ENCODE results near the gene GPNMB. TPM values are rescaled to one million over a fixed set of nuclear protein-coding genes. Genes with fewer than 3 reads are reported as not detected.

Gene GPNMB
- total and polyA plus RNA-seq, 4 donors, result 2.6 to 10.5 (median 4.9) TPM

DNA sequence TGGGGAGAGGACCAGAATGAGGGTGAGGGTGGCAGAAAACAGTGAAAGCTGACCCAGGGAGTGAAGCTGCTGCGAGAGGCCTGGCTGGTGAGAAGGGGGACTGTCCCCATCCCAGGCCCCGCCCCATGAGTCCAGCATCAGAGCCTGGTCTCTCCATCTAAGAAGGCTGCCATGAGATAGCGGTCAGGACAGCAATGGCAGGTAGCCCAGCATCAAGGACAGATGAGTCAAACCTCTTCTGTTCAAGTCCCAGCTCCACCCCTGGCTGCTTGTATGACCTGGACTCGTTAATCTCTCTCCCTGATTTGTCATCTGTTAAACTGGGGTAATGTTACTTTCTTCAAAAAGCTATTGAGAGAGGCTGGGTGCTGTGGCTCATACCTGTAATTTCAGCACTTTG is 22.2 kb downstream of the GPNMB start (continued):
- TF ChIP-seq, protein P1, sequence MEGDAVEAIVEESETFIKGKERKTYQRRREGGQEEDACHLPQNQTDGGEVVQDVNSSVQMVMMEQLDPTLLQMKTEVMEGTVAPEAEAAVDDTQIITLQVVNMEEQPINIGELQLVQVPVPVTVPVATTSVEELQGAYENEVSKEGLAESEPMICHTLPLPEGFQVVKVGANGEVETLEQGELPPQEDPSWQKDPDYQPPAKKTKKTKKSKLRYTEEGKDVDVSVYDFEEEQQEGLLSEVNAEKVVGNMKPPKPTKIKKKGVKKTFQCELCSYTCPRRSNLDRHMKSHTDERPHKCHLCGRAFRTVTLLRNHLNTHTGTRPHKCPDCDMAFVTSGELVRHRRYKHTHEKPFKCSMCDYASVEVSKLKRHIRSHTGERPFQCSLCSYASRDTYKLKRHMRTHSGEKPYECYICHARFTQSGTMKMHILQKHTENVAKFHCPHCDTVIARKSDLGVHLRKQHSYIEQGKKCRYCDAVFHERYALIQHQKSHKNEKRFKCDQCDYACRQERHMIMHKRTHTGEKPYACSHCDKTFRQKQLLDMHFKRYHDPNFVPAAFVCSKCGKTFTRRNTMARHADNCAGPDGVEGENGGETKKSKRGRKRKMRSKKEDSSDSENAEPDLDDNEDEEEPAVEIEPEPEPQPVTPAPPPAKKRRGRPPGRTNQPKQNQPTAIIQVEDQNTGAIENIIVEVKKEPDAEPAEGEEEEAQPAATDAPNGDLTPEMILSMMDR (IDR thresholded peaks at IDR 0.05; ENCODE audit: low read depth, low read length, missing input control), result no peak
- TF ChIP-seq HNF4G (IDR thresholded peaks at IDR 0.05), result no peak
- TF ChIP-seq TAF1 (conservative IDR thresholded peaks at IDR 0.05), result no peak

DNA sequence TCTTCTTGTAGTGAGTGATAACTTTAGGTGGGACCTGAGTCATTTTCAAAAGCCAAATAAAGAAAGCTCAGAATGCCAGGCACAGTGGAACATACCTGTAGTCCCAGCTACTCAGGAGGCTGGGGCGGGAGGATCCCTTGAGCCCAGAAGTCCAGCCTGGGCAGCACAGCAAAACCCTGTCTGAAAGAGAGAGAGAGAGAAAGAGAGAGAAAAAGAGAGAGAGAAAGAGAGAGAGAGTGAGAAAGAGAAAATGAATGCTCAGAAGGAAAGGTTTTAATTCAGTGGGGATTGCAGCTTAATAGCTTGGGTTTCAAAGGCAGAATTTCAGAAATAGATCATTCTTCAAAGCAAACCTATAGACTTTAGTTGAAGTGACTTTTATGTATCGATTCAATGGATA is 25.7 kb downstream of the GPNMB start:
- Histone ChIP-seq H3K9ac (ENCODE audit: low read depth in 1 of 2, low read length in 2 of 2) (no peak overlapping the region), H3K36me3 (ENCODE audit: control insufficient read depth in 4 of 4, insufficient read depth in 3 of 4, low read depth in 1 of 4, low read length in 3 of 4) (no peaks in the 10 kb centered on the region), H3K27ac (ENCODE audit: low read depth in 1 of 2, low read length in 2 of 2) (no peak overlapping the region), H3K27me3 (ENCODE audit: control insufficient read depth in 4 of 4, insufficient read depth in 4 of 4, low read length in 3 of 4) (no peaks in the 10 kb centered on the region), H3K4me3 (ENCODE audit: low read depth in 1 of 3, low read length in 3 of 3) (no peak overlapping the region), H3K4me1 (ENCODE audit: control insufficient read depth in 4 of 4, insufficient read depth in 4 of 4, low read length in 3 of 4) (peaks cover 0 to 3% (median 2%) of the 10 kb centered on the region in 4 donors), H3K9me3 (ENCODE audit: control insufficient read depth in 4 of 4, low read length in 3 of 4) (no peaks in the 10 kb centered on the region)
- 96% methylated on average over 2 of the region's 2 CpGs for WGBS
- no peak for DNase-seq (ENCODE audit: low spot score)
- TF ChIP-seq SP1 (IDR thresholded peaks at IDR 0.05) (no peak), FOXA2 (IDR thresholded peaks at IDR 0.05) (no peak), HNF4A (conservative IDR thresholded peaks at IDR 0.05) (no peak), HNF4G (IDR thresholded peaks at IDR 0.05) (no peak)
- TF ChIP-seq, protein P2, sequence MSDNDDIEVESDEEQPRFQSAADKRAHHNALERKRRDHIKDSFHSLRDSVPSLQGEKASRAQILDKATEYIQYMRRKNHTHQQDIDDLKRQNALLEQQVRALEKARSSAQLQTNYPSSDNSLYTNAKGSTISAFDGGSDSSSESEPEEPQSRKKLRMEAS (IDR thresholded peaks at IDR 0.05), result no peak
- TF ChIP-seq, protein P3, sequence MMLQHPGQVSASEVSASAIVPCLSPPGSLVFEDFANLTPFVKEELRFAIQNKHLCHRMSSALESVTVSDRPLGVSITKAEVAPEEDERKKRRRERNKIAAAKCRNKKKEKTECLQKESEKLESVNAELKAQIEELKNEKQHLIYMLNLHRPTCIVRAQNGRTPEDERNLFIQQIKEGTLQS (IDR thresholded peaks at IDR 0.05), result no peak
- TF ChIP-seq, protein P1 (IDR thresholded peaks at IDR 0.05; ENCODE audit: low read depth, low read length, missing input control), result no peak
- TF ChIP-seq, protein P4, sequence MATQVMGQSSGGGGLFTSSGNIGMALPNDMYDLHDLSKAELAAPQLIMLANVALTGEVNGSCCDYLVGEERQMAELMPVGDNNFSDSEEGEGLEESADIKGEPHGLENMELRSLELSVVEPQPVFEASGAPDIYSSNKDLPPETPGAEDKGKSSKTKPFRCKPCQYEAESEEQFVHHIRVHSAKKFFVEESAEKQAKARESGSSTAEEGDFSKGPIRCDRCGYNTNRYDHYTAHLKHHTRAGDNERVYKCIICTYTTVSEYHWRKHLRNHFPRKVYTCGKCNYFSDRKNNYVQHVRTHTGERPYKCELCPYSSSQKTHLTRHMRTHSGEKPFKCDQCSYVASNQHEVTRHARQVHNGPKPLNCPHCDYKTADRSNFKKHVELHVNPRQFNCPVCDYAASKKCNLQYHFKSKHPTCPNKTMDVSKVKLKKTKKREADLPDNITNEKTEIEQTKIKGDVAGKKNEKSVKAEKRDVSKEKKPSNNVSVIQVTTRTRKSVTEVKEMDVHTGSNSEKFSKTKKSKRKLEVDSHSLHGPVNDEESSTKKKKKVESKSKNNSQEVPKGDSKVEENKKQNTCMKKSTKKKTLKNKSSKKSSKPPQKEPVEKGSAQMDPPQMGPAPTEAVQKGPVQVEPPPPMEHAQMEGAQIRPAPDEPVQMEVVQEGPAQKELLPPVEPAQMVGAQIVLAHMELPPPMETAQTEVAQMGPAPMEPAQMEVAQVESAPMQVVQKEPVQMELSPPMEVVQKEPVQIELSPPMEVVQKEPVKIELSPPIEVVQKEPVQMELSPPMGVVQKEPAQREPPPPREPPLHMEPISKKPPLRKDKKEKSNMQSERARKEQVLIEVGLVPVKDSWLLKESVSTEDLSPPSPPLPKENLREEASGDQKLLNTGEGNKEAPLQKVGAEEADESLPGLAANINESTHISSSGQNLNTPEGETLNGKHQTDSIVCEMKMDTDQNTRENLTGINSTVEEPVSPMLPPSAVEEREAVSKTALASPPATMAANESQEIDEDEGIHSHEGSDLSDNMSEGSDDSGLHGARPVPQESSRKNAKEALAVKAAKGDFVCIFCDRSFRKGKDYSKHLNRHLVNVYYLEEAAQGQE (IDR thresholded peaks at IDR 0.05), result no peak

DNA sequence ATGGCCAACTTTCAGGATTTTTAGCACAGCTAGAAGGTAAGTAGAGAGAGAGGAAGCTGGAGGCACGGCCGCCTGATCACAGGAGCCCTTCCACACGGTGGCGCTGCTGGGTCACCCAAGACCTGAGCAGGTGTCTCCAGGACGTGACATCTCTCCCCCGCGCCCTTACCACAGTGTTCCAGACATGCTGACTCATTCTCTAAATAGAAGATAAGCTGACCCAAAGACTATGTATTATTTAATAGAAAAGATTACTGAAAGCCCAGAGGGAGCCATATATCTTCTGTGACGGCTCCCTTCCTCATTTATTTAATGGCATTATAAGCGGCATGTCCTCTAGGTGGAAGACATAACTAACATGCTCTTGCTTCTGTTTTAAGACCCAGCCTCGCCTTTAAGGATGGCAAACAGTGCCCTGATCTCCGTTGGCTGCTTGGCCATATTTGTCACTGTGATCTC is 26.6 kb downstream of the GPNMB start:
- H3K4me3 ChIP-seq (ENCODE audit: low read depth in 1 of 3, low read length in 3 of 3), result peak overlapping the region in 1 of 3 donors; percentile 3
- peak; percentile 86 to 93 for TF ChIP-seq RAD21 (IDR thresholded peaks at IDR 0.05)
- TF ChIP-seq YY1 (IDR thresholded peaks at IDR 0.05), result peak; percentile 19
- TF ChIP-seq JUND (IDR thresholded peaks at IDR 0.05), result peak; percentile 70 to 72
- TF ChIP-seq EGR1 (IDR thresholded peaks at IDR 0.05; ENCODE audit: low read depth in 2 of 2), result no peak
- peak in 1 of 2 donors; percentile 10 for TF ChIP-seq GABPA (IDR thresholded peaks at IDR 0.05 in 1 of 2, conservative IDR thresholded peaks at IDR 0.05 in 1 of 2)
- TF ChIP-seq, protein P1 (IDR thresholded peaks at IDR 0.05; ENCODE audit: low read depth, low read length, missing input control), result peak; percentile 82

More for the DNA sequence above, 26.6 kb downstream of the GPNMB start:
- DNase-seq (ENCODE audit: low spot score), result peak; percentile 92
- WGBS, result 10% methylated on average over 11 of the region's 11 CpGs
- Histone ChIP-seq H3K9me3 (ENCODE audit: control insufficient read depth in 4 of 4, low read length in 3 of 4) (no peaks in the 10 kb centered on the region), H3K4me1 (ENCODE audit: control insufficient read depth in 4 of 4, insufficient read depth in 4 of 4, low read length in 3 of 4) (peaks cover 0 to 3% (median 2%) of the 10 kb centered on the region in 4 donors), H3K27ac (ENCODE audit: low read depth in 1 of 2, low read length in 2 of 2) (no peak overlapping the region), H3K9ac (ENCODE audit: low read depth in 1 of 2, low read length in 2 of 2) (no peak overlapping the region), H3K27me3 (ENCODE audit: control insufficient read depth in 4 of 4, insufficient read depth in 4 of 4, low read length in 3 of 4) (no peaks in the 10 kb centered on the region), H3K36me3 (ENCODE audit: control insufficient read depth in 4 of 4, insufficient read depth in 3 of 4, low read depth in 1 of 4, low read length in 3 of 4) (no peaks in the 10 kb centered on the region)

Data from liver (tissue), 9 donors.